ENCODE results near the gene FOXA2. TPM values are rescaled to one million over a fixed set of nuclear protein-coding genes. Genes with fewer than 3 reads are reported as not detected.

Gene FOXA2
- total RNA-seq, 1 experiment from 2014 or later = 14.4 TPM

DNA sequence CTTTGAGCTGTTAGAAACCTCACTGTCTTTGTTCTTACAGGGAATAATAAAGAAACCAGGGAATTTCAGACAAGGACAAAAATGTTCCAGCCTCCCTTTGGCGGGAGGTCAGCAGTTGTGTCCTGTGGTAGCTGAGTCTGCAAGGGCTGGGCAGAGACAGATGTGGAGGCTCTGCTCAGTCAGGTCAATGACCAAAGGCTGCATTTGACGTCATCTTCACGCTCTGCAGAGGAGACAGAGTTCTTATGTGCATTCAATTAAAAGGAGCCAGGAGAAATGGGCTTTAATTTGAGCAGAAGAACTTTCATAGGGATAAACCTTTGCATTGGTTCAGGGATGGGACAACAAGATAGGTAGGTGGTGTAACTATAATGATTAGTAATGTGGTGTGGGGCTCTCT, 45.1 kb upstream of the FOXA2 start:
- H3K36me3 ChIP-seq (ENCODE audit: low read depth, low read length) = no peaks in the 10 kb centered on the region
- H3K9me2 ChIP-seq (replicated peaks; ENCODE audit: low read length) = no peaks in the 10 kb centered on the region
- H3K4me2 ChIP-seq (ENCODE audit: low read length) = no peak overlapping the region
- POLR2A ChIA-PET (ENCODE audit: unreplicated experiment) = no interaction called here
- no peak overlapping the region for H3K27ac ChIP-seq (ENCODE audit: low read length)
- CTCF ChIA-PET = no interaction called here
- TF ChIP-seq EZH2phosphoT487 (IDR thresholded peaks at IDR 0.05; ENCODE audit: borderline replicate concordance, low read length) (no peak), EZH2 (IDR thresholded peaks at IDR 0.05; ENCODE audit: low read length, unreplicated experiment) (no peak), CTCF (conservative IDR thresholded peaks at IDR 0.05; ENCODE audit: low read depth, low read length) (no peak)
- no peaks in the 10 kb centered on the region for H3K9me3 ChIP-seq (ENCODE audit: low read length)
- H3K4me3 ChIP-seq (ENCODE audit: low read length) = no peak overlapping the region
- intact Hi-C loops (cut with micrococcal nuclease) = no loop called here
- H2AFZ ChIP-seq (ENCODE audit: low read length) = no peak overlapping the region
- no peak for ATAC-seq
- no peaks in the 10 kb centered on the region for H3K79me2 ChIP-seq (ENCODE audit: low read length)
- no peaks in the 10 kb centered on the region for H3K4me1 ChIP-seq (ENCODE audit: insufficient read depth, low read length)
- peaks cover 56% of the 10 kb centered on the region for H3K27me3 ChIP-seq (ENCODE audit: low read length)
- no TSS peak for BruUV-seq (replicated peaks)
- H3F3A ChIP-seq (ENCODE audit: low read length, unreplicated experiment) = no peaks in the 10 kb centered on the region
- H3K9ac ChIP-seq (ENCODE audit: low read length) = no peak overlapping the region
- no peaks in the 10 kb centered on the region for H4K20me1 ChIP-seq (ENCODE audit: low read length)
- DNase-seq = no peak

GRCh38 chr20:22626496-22626895, 42.1 kb upstream of the FOXA2 start:
- Histone ChIP-seq H3K4me3 (ENCODE audit: low read length) (no peak overlapping the region), H3F3A (ENCODE audit: low read length, unreplicated experiment) (no peaks in the 10 kb centered on the region), H3K4me1 (ENCODE audit: insufficient read depth, low read length) (no peaks in the 10 kb centered on the region), H4K20me1 (ENCODE audit: low read length) (no peaks in the 10 kb centered on the region), H3K9ac (ENCODE audit: low read length) (no peak overlapping the region), H3K9me2 (replicated peaks; ENCODE audit: low read length) (no peaks in the 10 kb centered on the region), H3K36me3 (ENCODE audit: low read depth, low read length) (no peaks in the 10 kb centered on the region), H3K4me2 (ENCODE audit: low read length) (no peak overlapping the region), H3K27ac (ENCODE audit: low read length) (no peak overlapping the region), H3K27me3 (ENCODE audit: low read length) (peaks cover 38% of the 10 kb centered on the region), H3K9me3 (ENCODE audit: low read length) (no peaks in the 10 kb centered on the region), H3K79me2 (ENCODE audit: low read length) (no peaks in the 10 kb centered on the region), H2AFZ (ENCODE audit: low read length) (no peak overlapping the region)
- intact Hi-C loops (cut with micrococcal nuclease) = no loop called here
- ChIA-PET CTCF (no interaction called here), POLR2A (ENCODE audit: unreplicated experiment) (no interaction called here)
- no peak for TF ChIP-seq EZH2 (IDR thresholded peaks at IDR 0.05; ENCODE audit: low read length, unreplicated experiment)
- no peak for TF ChIP-seq CTCF (conservative IDR thresholded peaks at IDR 0.05; ENCODE audit: low read depth, low read length)
- no peak for TF ChIP-seq EZH2phosphoT487 (IDR thresholded peaks at IDR 0.05; ENCODE audit: borderline replicate concordance, low read length)
- no TSS peak for BruUV-seq (replicated peaks)
- DNase-seq (no peak), ATAC-seq (no peak)

DNA sequence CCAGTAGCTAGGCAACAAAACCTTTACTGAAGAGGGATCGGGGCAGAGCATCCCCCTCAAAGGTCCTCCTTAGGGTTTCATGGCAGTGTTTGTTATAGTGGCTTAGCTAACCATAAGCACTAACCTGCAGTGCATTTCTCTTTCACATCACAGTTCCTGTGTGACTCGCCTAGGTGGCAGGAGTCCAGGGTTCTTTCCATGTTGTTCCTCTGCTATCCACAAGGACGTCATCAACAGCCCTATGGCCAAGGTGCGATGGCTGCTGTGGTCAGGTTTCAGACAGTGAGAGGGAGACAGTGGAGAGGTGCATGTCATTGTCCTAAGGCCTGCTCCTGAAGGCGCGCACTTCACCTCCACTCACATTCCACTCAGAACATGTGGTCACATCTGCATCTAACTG, 38.8 kb upstream of the FOXA2 start:
- DNase-seq = peak; percentile 50
- H3K27me3 ChIP-seq (ENCODE audit: low read length) = peaks cover 21% of the 10 kb centered on the region; the same call in 1 of the 2 replicates
- no peak overlapping the region for H3K4me2 ChIP-seq (ENCODE audit: low read length)
- no peaks in the 10 kb centered on the region for H3F3A ChIP-seq (ENCODE audit: low read length, unreplicated experiment)
- H3K4me1 ChIP-seq (ENCODE audit: insufficient read depth, low read length) = no peaks in the 10 kb centered on the region; the same call in 1 of the 2 replicates
- ChIA-PET CTCF (interaction anchor here (0.6 kb wide), 1 partner anchor 170 kb away, joined by 3 read pairs; no protein-coding TSS in a partner anchor), POLR2A (ENCODE audit: unreplicated experiment) (no interaction called here)
- H3K9ac ChIP-seq (ENCODE audit: low read length) = no peak overlapping the region
- TF ChIP-seq EZH2phosphoT487 (IDR thresholded peaks at IDR 0.05; ENCODE audit: borderline replicate concordance, low read length) = no peak
- TF ChIP-seq CTCF (conservative IDR thresholded peaks at IDR 0.05; ENCODE audit: low read depth, low read length) = no peak
- TF ChIP-seq EZH2 (IDR thresholded peaks at IDR 0.05; ENCODE audit: low read length, unreplicated experiment) = no peak
- no peaks in the 10 kb centered on the region for H4K20me1 ChIP-seq (ENCODE audit: low read length)
- H3K9me2 ChIP-seq (replicated peaks; ENCODE audit: low read length) = no peaks in the 10 kb centered on the region
- no peaks in the 10 kb centered on the region for H3K36me3 ChIP-seq (ENCODE audit: low read depth, low read length)
- H3K27ac ChIP-seq (ENCODE audit: low read length) = no peak overlapping the region
- peak; percentile 50; the same call in 1 of the 2 replicates for ATAC-seq
- no TSS peak for BruUV-seq (replicated peaks)
- H2AFZ ChIP-seq (ENCODE audit: low read length) = no peak overlapping the region
- intact Hi-C loops (cut with micrococcal nuclease) = no loop called here
- no peak overlapping the region for H3K4me3 ChIP-seq (ENCODE audit: low read length)
- H3K9me3 ChIP-seq (ENCODE audit: low read length) = no peaks in the 10 kb centered on the region
- H3K79me2 ChIP-seq (ENCODE audit: low read length) = no peaks in the 10 kb centered on the region

All from PC-3 (cell line).